NT2/D1 (cell line): ENCODE measurements around the gene LPCAT2.

ENCODE experiments used
- DNase-seq: peaks from one replicate; pipeline ENCODE4 v3.0.0-alpha.2; 2011; ENCODE audit warnings: low read depth, low spot score
- H3K27me3 ChIP-seq: 2 replicates; pipeline ENCODE4 v1.6.0; 2011; ENCODE audit warnings: mild to moderate bottlenecking; ENCODE audit not compliant: insufficient read length, insufficient read depth
- H3K36me3 ChIP-seq: 2 replicates; pipeline ENCODE4 v1.6.1; 2011; ENCODE audit warnings: mild to moderate bottlenecking, low read length, mixed read lengths; ENCODE audit not compliant: insufficient read depth, insufficient read length
- H3K4me1 ChIP-seq: 2 replicates; pipeline ENCODE4 v1.5.1; 2011; ENCODE audit not compliant: insufficient read depth, insufficient read length
- H3K4me3 ChIP-seq: 2 replicates; pipeline ENCODE4 v1.5.1; 2011; ENCODE audit warnings: low read depth; ENCODE audit not compliant: insufficient read length
- H3K9ac ChIP-seq: 2 replicates; pipeline ENCODE4 v1.6.0; 2011; ENCODE audit warnings: low read depth; ENCODE audit not compliant: insufficient read length
- H3K9me3 ChIP-seq: 2 replicates; pipeline ENCODE4 v1.5.1; 2011; ENCODE audit warnings: mild to moderate bottlenecking, low read length; ENCODE audit not compliant: insufficient read depth
- SUZ12 ChIP-seq: IDR thresholded peaks from 2 replicates; pipeline ENCODE4 v1.6.1; 2011; ENCODE audit not compliant: insufficient read length, insufficient read depth; ENCODE audit errors: extremely low read depth
- YY1 ChIP-seq: IDR thresholded peaks from 2 replicates; pipeline ENCODE4 v1.6.1; 2011; ENCODE audit not compliant: insufficient read length, insufficient read depth
- ZNF274 ChIP-seq: IDR thresholded peaks from 2 replicates; pipeline ENCODE4 v1.6.1; 2011; ENCODE audit warnings: mild to moderate bottlenecking, low read depth, low read length

Gene LPCAT2

GRCh38 chr16:55468352-55468990, 40.4 kb upstream of the LPCAT2 start:
- TF ChIP-seq ZNF274 (no peak), YY1 (no peak), SUZ12 (no peak)
- no peak overlapping the region for H3K4me3 ChIP-seq
- H3K36me3 ChIP-seq, result no peaks in the 10 kb centered on the region
- H3K27me3 ChIP-seq, result no peaks in the 10 kb centered on the region
- no peak for DNase-seq
- no peak overlapping the region for H3K9ac ChIP-seq
- H3K4me1 ChIP-seq, result peaks cover 8% of the 10 kb centered on the region
- H3K9me3 ChIP-seq, result no peaks in the 10 kb centered on the region

GRCh38 chr16:55469821-55470532, 38.9 kb upstream of the LPCAT2 start:
- H3K4me1 ChIP-seq, result peaks cover 9% of the 10 kb centered on the region
- no peak overlapping the region for H3K4me3 ChIP-seq
- no peaks in the 10 kb centered on the region for H3K36me3 ChIP-seq
- DNase-seq, result no peak
- no peaks in the 10 kb centered on the region for H3K9me3 ChIP-seq
- TF ChIP-seq ZNF274, result no peak
- TF ChIP-seq SUZ12, result no peak
- TF ChIP-seq YY1, result no peak
- H3K9ac ChIP-seq, result no peak overlapping the region
- no peaks in the 10 kb centered on the region for H3K27me3 ChIP-seq

- no peak overlapping the region for H3K9ac ChIP-seq
- H3K9me3 ChIP-seq, result no peaks in the 10 kb centered on the region
- TF ChIP-seq ZNF274 (no peak), YY1 (no peak), SUZ12 (no peak)
- no peak for DNase-seq
- no peaks in the 10 kb centered on the region for H3K36me3 ChIP-seq
- H3K27me3 ChIP-seq, result no peaks in the 10 kb centered on the region
- peaks cover 11% of the 10 kb centered on the region for H3K4me1 ChIP-seq
- no peak overlapping the region for H3K4me3 ChIP-seq
Observed at GRCh38 chr16:55470533-55471371, 38.1 kb upstream of the LPCAT2 start.

- Histone ChIP-seq H3K4me3 (no peak overlapping the region), H3K9me3 (no peaks in the 10 kb centered on the region), H3K9ac (no peak overlapping the region), H3K4me1 (peaks cover 11% of the 10 kb centered on the region), H3K36me3 (no peaks in the 10 kb centered on the region), H3K27me3 (no peaks in the 10 kb centered on the region)
- TF ChIP-seq YY1 (no peak), SUZ12 (no peak), ZNF274 (no peak)
- DNase-seq, result no peak
Observed at GRCh38 chr16:55471448-55472097, 37.3 kb upstream of the LPCAT2 start.

GRCh38 chr16:55473587-55473986, 35.3 kb upstream of the LPCAT2 start:
- peaks cover 15% of the 10 kb centered on the region for H3K4me1 ChIP-seq
- H3K9ac ChIP-seq, result no peak overlapping the region
- TF ChIP-seq YY1 (no peak), ZNF274 (no peak), SUZ12 (no peak)
- H3K9me3 ChIP-seq, result no peaks in the 10 kb centered on the region
- no peak overlapping the region for H3K4me3 ChIP-seq
- no peaks in the 10 kb centered on the region for H3K36me3 ChIP-seq
- peaks cover 13% of the 10 kb centered on the region for H3K27me3 ChIP-seq
- DNase-seq, result no peak

GRCh38 chr16:55474821-55475220, 34.1 kb upstream of the LPCAT2 start:
- H3K4me1 ChIP-seq, result peaks cover 12% of the 10 kb centered on the region
- H3K27me3 ChIP-seq, result peaks cover 16% of the 10 kb centered on the region
- DNase-seq, result no peak
- no peaks in the 10 kb centered on the region for H3K36me3 ChIP-seq
- no peaks in the 10 kb centered on the region for H3K9me3 ChIP-seq
- no peak overlapping the region for H3K4me3 ChIP-seq
- TF ChIP-seq SUZ12 (no peak), YY1 (no peak), ZNF274 (no peak)
- H3K9ac ChIP-seq, result no peak overlapping the region

- Histone ChIP-seq H3K36me3 (no peaks in the 10 kb centered on the region), H3K4me1 (peaks cover 14% of the 10 kb centered on the region), H3K4me3 (no peak overlapping the region), H3K9ac (no peak overlapping the region), H3K27me3 (peaks cover 25% of the 10 kb centered on the region), H3K9me3 (no peaks in the 10 kb centered on the region)
- no peak for DNase-seq
- no peak for TF ChIP-seq SUZ12
- no peak for TF ChIP-seq YY1
- TF ChIP-seq ZNF274, result no peak
Observed at GRCh38 chr16:55475919-55476318, 33.0 kb upstream of the LPCAT2 start.
